Heart left ventricle (tissue), 13 donors: ENCODE data around the gene ZFP64.

Experiments
- POLR2A ChIP-seq, 2 donors: fragments of 450-650 bp; IDR thresholded peaks; one replicate each; pipeline ENCODE4 v1.6.1; 2017; ENCODE audit warnings: antibody characterized with exemption in 2 of 2, mild to moderate bottlenecking in 2 of 2, moderate library complexity in 2 of 2
- TF ChIP-seq, protein P1 (sequence below), 12 donors: fragments of 200-600 bp; sonication (generic) in 4 of 12; IDR thresholded peaks; one replicate each; pipeline versions ENCODE4 v1.5.0 to v1.8.0; 2018 to 2022; ENCODE audit warnings: antibody characterized with exemption in 12 of 12, mild to moderate bottlenecking in 5 of 12
- donor health status: ischemic (EF 13 %, LVEDD 7.1; RV severe dilation, severe dysfunction).
- donor health status: DM: no; HTN: yes; CAD: no.
- donor health status: DM: no; HTN: no; CAD: no.
- donor health status: ischemic (EF 25% LVEDD 6.9; RV normal size, moderate dysfunction).
- donor health status: ischemic (EF 25% LVEDD 5.7; RV mildly dilated, moderate dysfunction).
- donor health status: ischemic (EF 35%, LVEDD 5.7; RV mildly dilated, moderate dysfunction).
- donor health status: nonischemic (EF 11% LVEDD 7.7; RV severe dilation, severe dysfunction).
- donor health status: DM: yes; HTN: yes; CAD: no.
- donor health status: PGD.
- donor health status: ischemic (EF 29% LVEDD 5.4; RV normal size, mild dysfunction).
- donor health status: nonischemic (EF 23%, LVEDD 6.1; RV moderate dilation, normal function).

DNA sequence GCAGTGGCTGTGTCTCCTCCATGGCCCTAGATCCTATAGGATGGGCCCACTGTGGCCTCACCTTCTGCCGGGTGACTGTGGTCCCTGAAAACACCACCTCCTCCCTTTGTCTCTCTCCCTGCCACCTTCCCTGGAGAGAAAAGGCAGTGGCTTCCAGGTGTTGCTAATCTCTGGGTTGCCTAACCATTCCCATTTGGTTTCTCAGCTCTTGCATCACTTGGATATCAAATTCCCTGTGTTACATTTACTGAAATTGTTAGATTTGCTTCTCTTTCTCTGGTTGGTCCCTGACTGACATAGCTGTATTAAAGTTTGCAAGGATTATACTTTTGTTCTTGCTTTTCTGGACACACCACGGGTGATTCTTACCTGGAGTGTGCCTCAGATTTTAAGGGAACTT is 9.3 kb upstream of the ZFP64 start:
- no peak for TF ChIP-seq POLR2A (IDR thresholded peaks at IDR 0.05)
- TF ChIP-seq, protein P1, sequence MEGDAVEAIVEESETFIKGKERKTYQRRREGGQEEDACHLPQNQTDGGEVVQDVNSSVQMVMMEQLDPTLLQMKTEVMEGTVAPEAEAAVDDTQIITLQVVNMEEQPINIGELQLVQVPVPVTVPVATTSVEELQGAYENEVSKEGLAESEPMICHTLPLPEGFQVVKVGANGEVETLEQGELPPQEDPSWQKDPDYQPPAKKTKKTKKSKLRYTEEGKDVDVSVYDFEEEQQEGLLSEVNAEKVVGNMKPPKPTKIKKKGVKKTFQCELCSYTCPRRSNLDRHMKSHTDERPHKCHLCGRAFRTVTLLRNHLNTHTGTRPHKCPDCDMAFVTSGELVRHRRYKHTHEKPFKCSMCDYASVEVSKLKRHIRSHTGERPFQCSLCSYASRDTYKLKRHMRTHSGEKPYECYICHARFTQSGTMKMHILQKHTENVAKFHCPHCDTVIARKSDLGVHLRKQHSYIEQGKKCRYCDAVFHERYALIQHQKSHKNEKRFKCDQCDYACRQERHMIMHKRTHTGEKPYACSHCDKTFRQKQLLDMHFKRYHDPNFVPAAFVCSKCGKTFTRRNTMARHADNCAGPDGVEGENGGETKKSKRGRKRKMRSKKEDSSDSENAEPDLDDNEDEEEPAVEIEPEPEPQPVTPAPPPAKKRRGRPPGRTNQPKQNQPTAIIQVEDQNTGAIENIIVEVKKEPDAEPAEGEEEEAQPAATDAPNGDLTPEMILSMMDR (IDR thresholded peaks at IDR 0.05) = no peak
